Fibroblast of lung (primary cell): Measurements from ENCODE around the gene NID1.
"Not testable (repeated sequence)": the region's sequence is repeated elsewhere in the genome, so short reads cannot be mapped to it uniquely, and the experiment has no call there.

Source experiments
- EZH2 ChIP-seq: IDR thresholded peaks from 2 replicates; pipeline ENCODE4 v1.5.1; 2012; ENCODE audit warnings: low read length, control low read depth, mild to moderate bottlenecking; ENCODE audit errors: missing control alignments
- TF ChIP-seq, protein P1 (sequence below), 2 donors: IDR thresholded peaks in 1 of 2; conservative IDR thresholded peaks in 1 of 2; 1 replicate in 1 of 2; 2 replicates in 1 of 2; pipeline ENCODE4 v1.5.1; 2011 to 2012; ENCODE audit warnings: low read length in 2 of 2, control low read depth in 1 of 2, inconsistent platforms in 1 of 2, low read depth in 1 of 2, mild to moderate bottlenecking in 1 of 2

DNA sequence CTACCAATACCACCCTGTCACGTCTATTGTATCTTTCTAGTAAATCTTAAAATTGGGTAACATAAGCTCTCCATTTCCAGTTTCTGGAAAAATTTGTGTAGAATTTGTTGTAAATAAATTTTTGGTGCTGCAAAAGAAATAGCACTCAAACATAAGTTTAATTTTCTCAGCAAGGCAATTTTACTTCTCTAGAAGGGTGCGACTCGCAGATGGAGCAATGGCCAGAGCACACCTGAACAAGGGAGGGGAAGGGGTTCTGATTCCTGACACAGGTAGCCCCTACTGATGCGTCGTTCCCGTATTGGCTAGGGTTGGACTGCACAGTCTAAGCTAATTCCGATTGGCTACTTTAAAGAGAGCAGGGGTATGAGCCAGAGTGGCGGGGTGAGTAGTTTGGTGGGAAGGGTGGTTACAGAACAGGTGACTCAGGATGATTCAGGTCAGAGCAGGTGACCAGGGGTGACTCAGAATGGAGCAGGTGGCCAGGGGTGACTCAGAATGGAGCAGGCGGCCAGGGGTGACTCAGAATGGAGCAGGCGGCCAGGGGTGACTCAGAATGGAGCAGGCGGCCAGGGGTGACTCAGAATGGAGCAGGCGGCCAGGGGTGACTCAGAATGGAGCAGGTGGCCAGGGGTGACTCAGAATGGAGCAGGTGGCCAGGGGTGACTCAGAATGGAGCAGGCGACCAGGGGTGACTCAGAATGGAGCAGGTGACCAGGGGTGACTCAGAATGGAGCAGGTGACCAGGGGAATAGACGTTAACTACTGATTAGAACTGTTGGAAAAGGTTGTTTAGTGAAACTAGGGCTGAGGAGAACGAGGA, 32.0 kb upstream of the NID1 start:
- TF ChIP-seq, protein P1, sequence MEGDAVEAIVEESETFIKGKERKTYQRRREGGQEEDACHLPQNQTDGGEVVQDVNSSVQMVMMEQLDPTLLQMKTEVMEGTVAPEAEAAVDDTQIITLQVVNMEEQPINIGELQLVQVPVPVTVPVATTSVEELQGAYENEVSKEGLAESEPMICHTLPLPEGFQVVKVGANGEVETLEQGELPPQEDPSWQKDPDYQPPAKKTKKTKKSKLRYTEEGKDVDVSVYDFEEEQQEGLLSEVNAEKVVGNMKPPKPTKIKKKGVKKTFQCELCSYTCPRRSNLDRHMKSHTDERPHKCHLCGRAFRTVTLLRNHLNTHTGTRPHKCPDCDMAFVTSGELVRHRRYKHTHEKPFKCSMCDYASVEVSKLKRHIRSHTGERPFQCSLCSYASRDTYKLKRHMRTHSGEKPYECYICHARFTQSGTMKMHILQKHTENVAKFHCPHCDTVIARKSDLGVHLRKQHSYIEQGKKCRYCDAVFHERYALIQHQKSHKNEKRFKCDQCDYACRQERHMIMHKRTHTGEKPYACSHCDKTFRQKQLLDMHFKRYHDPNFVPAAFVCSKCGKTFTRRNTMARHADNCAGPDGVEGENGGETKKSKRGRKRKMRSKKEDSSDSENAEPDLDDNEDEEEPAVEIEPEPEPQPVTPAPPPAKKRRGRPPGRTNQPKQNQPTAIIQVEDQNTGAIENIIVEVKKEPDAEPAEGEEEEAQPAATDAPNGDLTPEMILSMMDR (conservative IDR thresholded peaks at IDR 0.05 in 1 of 2, IDR thresholded peaks at IDR 0.05 in 1 of 2; ENCODE audit: low read depth in 1 of 2, low read length in 2 of 2): not testable (repeated sequence)
- not testable (repeated sequence) for TF ChIP-seq EZH2
